Skeletal muscle satellite cell (primary cell): ENCODE results near the gene CTIF.

Experiments
- H3K27me3 ChIP-seq: 2 replicates; pipeline ENCODE4 v1.7.0; 2013; ENCODE audit warnings: low read length; ENCODE audit not compliant: control insufficient read depth, insufficient read depth
- H3K36me3 ChIP-seq: 2 replicates; pipeline ENCODE4 v1.7.0; 2013; ENCODE audit warnings: mild to moderate bottlenecking, control low read depth, low read length; ENCODE audit not compliant: insufficient read depth
- H3K4me1 ChIP-seq: 2 replicates; pipeline ENCODE4 v1.7.0; 2013; ENCODE audit warnings: low read length; ENCODE audit not compliant: control insufficient read depth, insufficient read depth
- H3K4me2 ChIP-seq: 2 replicates; pipeline ENCODE4 v1.7.0; 2013; ENCODE audit warnings: mild to moderate bottlenecking, low read length
- H3K4me3 ChIP-seq: 2 replicates; pipeline ENCODE4 v1.7.0; 2013; ENCODE audit warnings: low read length
- H3K9ac ChIP-seq: 2 replicates; pipeline ENCODE4 v1.7.0; 2013; ENCODE audit warnings: mild to moderate bottlenecking, low read depth, low read length, moderate library complexity
- H3K9me3 ChIP-seq: replicated peaks from 2 replicates; pipeline ENCODE4 v1.7.0; 2013; ENCODE audit warnings: mild to moderate bottlenecking, control low read depth, low read length

CTIF gene

DNA sequence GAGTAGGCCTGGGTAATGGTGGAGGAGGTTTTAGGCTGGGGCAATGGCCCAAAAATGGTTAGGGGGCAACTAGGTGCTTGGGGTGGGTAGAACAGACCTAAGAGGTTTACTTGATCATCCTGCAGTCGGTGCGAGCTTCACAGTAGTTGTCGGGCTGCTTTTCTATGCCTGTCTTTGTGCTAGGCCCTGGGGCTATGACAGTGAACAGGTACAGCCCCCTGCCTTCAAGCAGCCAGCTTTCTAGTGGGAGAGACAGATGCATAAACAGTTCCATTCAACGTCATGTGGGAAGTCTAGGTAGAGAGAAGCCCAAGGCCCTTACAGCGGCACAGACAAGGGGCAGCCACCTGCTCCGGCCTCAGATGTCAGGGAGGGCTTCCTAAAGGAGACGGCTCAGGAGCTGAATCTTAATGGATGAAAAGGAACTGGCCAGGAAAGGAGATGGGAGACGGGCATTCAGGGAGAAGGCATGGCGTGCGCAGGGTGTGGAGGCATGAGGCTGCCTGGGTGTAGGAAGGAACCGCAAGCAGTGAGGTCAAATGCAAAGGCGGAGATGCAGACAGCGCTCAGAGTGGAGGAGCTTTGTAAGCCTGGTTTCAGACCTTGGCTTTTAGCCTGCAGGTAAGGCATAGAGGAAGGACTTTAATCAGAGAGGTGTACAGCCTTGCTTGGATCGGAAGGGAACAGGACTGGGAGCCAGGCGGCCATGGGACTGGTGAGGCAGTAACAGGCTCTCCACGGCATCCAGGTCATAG is 6.0 kb downstream of the CTIF start:
- no peak overlapping the region for H3K9ac ChIP-seq
- H3K4me1 ChIP-seq: peaks cover 53% of the 10 kb centered on the region
- no peaks in the 10 kb centered on the region for H3K27me3 ChIP-seq
- no peaks in the 10 kb centered on the region for H3K9me3 ChIP-seq
- H3K4me3 ChIP-seq: no peak overlapping the region
- peaks cover 8% of the 10 kb centered on the region for H3K36me3 ChIP-seq
- H3K4me2 ChIP-seq: peak overlapping the region; percentile 50

DNA sequence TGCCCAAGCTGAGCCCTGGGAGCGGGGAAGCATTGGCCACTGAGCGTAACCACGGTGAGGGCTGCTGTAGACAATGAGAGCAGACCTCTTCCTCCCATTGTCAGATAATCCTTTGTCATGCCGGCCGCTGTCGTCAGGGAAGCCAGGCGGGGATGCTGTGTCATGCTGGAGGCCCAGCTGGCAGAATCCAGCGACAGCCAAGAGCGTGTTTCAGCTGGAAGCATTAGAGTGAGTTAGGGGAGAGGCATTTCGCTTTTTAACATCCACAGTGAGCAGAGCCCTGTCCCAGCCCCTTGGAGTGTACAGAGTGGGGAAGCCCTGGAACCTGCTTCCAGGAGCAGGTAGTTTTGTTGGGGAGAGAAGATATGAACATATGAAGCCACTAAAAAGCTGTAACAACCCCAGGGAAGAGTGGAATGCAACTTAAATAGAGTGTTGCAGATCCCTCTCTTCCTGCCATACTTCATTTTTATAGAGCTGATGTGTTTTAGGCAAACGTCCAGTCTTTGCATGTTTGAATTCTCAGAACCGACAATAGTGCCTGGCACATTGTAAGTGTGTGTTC is 7.0 kb downstream of the CTIF start:
- Histone ChIP-seq H3K36me3 (peaks cover 8% of the 10 kb centered on the region), H3K9me3 (no peaks in the 10 kb centered on the region), H3K4me3 (no peak overlapping the region), H3K9ac (peak overlapping the region; percentile 59), H3K4me2 (peak overlapping the region; percentile 50), H3K4me1 (peaks cover 53% of the 10 kb centered on the region), H3K27me3 (no peaks in the 10 kb centered on the region)

DNA sequence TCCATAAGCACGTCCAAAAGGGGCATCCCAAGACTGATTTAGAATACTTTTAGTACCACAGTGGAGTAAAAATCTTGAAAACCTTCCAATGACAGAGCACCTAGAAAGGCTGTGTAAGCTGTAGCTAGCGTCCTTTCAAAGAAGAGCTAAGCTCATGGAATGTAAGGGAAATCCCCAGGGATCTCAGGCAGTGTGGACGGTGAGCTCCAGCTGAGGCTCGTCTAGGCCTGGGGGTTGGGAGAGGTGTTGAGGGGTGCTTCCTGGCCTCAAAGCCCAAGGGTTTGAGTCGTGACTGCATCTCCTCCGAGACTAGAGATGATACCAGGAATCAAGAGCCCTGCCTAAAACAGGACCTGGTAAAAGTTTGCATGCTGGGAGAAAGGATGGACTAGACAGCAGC is 7.6 kb downstream of the CTIF start:
- no peaks in the 10 kb centered on the region for H3K9me3 ChIP-seq
- H3K4me2 ChIP-seq: peak overlapping the region; percentile 50
- H3K9ac ChIP-seq: peak overlapping the region; percentile 59
- peaks cover 11% of the 10 kb centered on the region for H3K36me3 ChIP-seq
- H3K4me1 ChIP-seq: peaks cover 52% of the 10 kb centered on the region
- H3K4me3 ChIP-seq: no peak overlapping the region
- no peaks in the 10 kb centered on the region for H3K27me3 ChIP-seq

DNA sequence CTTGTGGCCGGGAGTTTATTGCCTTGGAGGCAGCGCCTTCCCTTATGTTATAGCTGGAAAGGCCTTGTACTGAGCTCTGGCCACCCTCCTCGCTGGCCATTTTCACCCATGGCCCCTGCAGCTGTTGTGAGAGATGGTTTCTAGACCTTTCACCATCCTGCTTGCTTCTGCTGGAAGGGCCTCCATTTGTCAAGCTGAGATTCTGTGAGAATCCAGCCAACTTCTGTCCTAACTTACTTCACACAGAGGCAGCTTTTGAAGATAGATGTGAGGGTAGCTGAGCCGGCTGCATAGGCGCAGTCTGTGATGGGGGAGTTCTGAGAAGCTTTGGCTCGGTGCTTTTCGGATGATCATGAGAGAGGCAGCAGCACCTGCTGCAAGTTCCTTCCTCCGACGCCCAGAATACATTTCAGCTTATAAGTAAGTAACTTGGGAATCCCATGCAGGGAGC is 8.7 kb downstream of the CTIF start:
- Histone ChIP-seq H3K4me3 (peak overlapping the region; percentile 2), H3K36me3 (peaks cover 12% of the 10 kb centered on the region), H3K27me3 (no peaks in the 10 kb centered on the region), H3K9me3 (no peaks in the 10 kb centered on the region), H3K4me1 (peaks cover 47% of the 10 kb centered on the region), H3K9ac (peak overlapping the region; percentile 22), H3K4me2 (peak overlapping the region; percentile 63)

DNA sequence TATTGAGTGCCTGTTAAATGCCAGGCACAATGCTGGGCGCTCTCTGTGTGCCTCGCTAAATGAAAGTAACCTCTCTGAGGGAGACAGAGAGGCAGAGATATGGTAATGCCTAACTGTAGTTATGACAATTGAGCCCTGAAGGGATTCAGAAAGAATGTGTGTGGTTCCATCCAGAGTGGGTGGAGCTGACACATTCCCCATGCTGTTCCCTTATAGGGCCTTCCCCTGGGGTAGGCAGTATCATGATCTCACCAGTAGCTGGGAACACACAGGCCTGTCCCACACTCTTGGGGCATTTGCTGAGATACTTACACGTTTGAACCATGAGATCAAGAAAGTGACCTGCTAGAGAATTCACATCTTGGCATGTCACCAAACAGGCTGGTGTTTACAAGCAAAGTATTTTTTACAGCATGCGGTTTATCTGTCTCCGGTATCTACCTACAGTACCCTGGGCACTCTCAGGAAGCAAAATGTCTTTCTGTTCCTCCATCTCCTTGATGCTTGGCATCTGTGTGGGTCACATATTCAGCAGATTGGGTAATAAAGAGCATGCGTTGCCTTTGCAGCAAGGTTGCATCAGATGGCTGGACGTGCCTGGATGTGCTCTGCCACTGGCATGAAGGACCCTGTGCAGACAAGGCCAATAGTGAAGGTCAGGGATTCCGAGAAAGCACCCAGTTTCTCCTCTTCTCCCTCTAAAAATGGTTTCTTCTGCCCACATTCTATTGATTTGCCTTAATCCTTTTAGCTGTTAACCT is 9.4 kb downstream of the CTIF start:
- H3K4me1 ChIP-seq: peaks cover 43% of the 10 kb centered on the region
- H3K4me2 ChIP-seq: peak overlapping the region; percentile 63
- peak overlapping the region; percentile 22 for H3K9ac ChIP-seq
- no peaks in the 10 kb centered on the region for H3K9me3 ChIP-seq
- no peaks in the 10 kb centered on the region for H3K27me3 ChIP-seq
- H3K36me3 ChIP-seq: peaks cover 12% of the 10 kb centered on the region
- peak overlapping the region; percentile 2 for H3K4me3 ChIP-seq

DNA sequence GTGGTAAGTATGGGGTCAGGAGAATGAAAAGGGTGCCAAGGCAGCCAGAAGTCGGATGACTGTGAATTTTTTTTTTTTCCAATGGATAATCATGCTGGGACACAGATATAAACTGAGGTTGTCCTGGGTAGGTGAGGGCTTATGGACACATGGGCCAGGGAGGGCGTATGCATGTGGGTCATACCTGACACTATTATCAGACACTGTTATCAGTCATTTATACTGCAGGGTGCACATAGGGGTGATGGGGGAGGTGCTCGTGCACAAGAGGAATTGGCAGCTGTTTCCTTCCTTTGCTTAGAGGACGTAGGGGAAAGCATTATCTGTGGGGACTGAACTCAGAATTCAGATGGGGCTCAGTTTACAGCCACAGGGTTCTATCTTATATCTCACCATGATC is 10.1 kb downstream of the CTIF start:
- no peak overlapping the region for H3K4me2 ChIP-seq
- no peaks in the 10 kb centered on the region for H3K9me3 ChIP-seq
- peaks cover 41% of the 10 kb centered on the region for H3K4me1 ChIP-seq
- H3K4me3 ChIP-seq: no peak overlapping the region
- peaks cover 8% of the 10 kb centered on the region for H3K36me3 ChIP-seq
- H3K27me3 ChIP-seq: no peaks in the 10 kb centered on the region
- no peak overlapping the region for H3K9ac ChIP-seq

DNA sequence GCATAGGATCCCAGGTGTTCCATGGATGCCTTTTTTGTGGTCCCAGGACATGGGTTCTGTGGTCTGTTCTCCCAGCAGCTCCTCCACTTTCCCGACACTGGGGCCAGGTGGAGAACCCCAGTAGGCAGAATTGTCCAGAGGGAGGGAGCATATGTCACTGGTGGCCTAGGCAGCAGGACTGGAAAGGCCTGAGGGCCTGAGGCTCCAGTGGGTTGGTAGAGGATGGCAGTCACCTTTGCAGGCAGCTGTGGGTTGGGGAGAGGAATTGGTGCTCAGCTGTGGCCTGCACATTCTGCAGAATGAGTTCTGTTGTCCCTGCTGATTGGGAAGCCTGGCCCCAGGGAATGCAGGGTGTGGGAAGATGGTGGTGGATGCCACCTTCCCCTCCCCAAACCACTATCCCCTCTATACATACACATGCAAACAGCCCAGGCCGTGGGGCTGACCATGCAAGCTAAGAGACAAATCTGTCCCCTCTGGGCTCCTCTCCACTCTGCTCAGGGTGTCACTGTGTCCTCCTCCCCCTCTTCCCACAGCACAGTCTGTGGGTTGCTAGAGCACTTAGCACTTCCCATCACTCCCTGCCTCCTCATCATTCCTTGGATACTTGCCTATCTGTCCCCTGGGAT is 11.4 kb downstream of the CTIF start:
- H3K36me3 ChIP-seq: peaks cover 11% of the 10 kb centered on the region
- H3K9me3 ChIP-seq: no peaks in the 10 kb centered on the region
- no peaks in the 10 kb centered on the region for H3K27me3 ChIP-seq
- H3K9ac ChIP-seq: no peak overlapping the region
- H3K4me1 ChIP-seq: peaks cover 35% of the 10 kb centered on the region
- no peak overlapping the region for H3K4me2 ChIP-seq
- H3K4me3 ChIP-seq: no peak overlapping the region

DNA sequence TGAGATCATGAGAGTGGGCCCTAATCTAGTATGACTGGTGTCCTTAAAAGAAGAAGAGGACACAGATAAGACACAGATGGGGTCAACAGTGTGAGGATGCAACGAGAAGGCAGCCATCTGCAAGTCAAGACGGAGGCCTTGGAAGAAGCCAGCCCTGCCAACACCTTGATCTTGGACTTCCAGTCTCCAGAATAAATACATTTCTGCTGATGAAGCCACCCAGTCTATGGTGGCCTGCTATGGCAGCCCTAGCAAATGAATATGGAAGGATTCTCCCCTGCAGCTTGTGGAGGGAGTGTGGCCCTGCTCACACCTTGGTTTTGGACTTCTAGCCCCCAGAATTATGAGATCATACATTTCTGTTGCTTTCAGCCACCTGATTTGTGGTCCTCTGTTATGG is 12.3 kb downstream of the CTIF start:
- no peak overlapping the region for H3K4me2 ChIP-seq
- H3K9ac ChIP-seq: no peak overlapping the region
- H3K9me3 ChIP-seq: no peaks in the 10 kb centered on the region
- no peaks in the 10 kb centered on the region for H3K27me3 ChIP-seq
- peaks cover 18% of the 10 kb centered on the region for H3K36me3 ChIP-seq
- H3K4me1 ChIP-seq: peaks cover 26% of the 10 kb centered on the region
- no peak overlapping the region for H3K4me3 ChIP-seq

DNA sequence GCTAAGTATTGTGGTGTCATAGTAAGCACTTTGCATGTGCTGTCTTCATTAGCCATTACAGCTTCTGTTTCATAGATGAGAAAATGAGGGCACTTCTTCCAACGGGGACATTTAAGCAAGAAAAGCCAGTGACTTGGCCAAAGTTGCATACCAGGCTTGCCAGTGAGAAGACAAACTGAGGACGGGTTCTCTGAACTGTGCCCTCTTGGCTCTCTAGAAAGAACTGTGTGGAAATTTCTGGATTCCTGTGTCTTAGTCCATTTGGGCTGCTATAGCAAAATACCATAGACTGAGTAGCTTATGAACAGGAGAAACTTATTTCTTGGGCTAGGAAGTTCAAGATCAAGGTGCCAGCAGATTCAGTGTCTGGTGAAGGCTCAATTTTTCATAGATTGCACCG is 13.3 kb downstream of the CTIF start:
- Histone ChIP-seq H3K4me1 (peaks cover 16% of the 10 kb centered on the region), H3K4me2 (no peak overlapping the region), H3K4me3 (no peak overlapping the region), H3K36me3 (peaks cover 20% of the 10 kb centered on the region), H3K9me3 (no peaks in the 10 kb centered on the region), H3K9ac (no peak overlapping the region), H3K27me3 (no peaks in the 10 kb centered on the region)

DNA sequence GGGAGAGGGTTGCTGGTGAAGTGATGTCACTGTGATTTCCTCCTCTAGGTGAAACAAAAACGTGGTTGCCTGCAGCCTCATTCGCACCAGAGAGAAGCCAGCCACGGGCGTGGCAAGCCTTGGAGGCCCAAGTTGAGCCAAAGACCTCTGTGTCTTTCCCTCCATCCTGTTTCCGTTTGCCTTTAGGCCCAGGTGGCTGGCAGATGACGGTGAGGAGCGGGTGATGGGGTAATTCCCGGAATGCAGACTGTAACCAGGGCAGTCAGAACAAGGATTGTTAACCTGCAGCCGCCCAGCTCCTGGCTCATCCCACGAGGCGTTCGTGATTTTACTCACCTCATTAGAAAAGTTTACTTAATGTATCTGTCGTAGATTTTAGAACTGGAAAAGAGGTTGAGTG is 14.4 kb downstream of the CTIF start:
- H3K9ac ChIP-seq: no peak overlapping the region
- H3K4me3 ChIP-seq: no peak overlapping the region
- no peaks in the 10 kb centered on the region for H3K27me3 ChIP-seq
- no peak overlapping the region for H3K4me2 ChIP-seq
- H3K4me1 ChIP-seq: peaks cover 5% of the 10 kb centered on the region
- H3K9me3 ChIP-seq: no peaks in the 10 kb centered on the region
- H3K36me3 ChIP-seq: peaks cover 20% of the 10 kb centered on the region

DNA sequence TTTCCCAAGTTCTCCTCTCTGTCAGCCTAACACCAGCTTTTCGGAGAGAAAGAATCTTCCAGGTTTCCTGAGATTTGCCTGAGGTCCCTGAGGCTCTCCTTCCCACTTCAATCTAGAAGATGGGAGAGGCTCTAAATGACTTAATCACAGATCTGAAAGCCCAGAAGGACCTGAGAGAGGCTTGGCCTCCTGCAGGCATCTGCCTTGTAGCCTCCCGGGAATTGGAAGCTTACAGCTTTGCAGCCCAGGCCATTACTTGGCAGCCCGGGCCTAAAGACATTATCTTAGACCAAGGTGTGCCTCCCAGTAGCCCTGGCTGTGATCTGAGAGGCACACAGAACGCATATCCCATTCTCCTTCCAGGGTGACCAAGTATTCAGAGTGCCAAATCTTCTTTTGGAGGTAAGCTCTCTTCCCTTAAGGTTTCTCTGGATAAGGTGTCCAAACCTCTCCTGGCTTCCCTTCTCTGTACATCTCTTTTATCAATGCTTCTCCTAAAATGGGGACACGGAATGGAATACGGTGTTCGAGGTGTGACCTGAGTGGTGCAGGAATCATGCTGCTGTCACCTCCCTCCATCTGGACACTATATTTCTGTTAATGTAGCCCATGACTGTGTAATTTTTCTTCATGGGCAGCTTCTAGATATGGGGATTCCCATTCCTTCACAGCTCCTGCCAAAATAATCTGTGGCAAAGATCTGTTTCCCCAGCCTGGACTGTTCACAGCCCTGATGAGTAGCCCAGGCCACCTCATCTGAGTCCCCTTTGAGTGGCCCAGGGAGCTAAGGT is 16.0 kb downstream of the CTIF start:
- Histone ChIP-seq H3K4me3 (no peak overlapping the region), H3K9ac (no peak overlapping the region), H3K27me3 (no peaks in the 10 kb centered on the region), H3K36me3 (peaks cover 24% of the 10 kb centered on the region), H3K9me3 (no peaks in the 10 kb centered on the region), H3K4me1 (no peaks in the 10 kb centered on the region), H3K4me2 (no peak overlapping the region)
